Hepatocyte (in vitro differentiated cells): Measurements from ENCODE around the gene GPATCH1. TPM values are rescaled to one million over a fixed set of nuclear protein-coding genes. Genes with fewer than 3 reads are reported as not detected.

ENCODE experiments used
- DNase-seq: peaks from one replicate; pipeline ENCODE4 v3.0.0-alpha.2; 2016; ENCODE audit warnings: low spot score
- H2AFZ ChIP-seq: fragments of 200-600 bp; sonication (generic); 2 replicates; pipeline ENCODE4 v1.6.0; 2016; ENCODE audit warnings: antibody characterized with exemption, mild to moderate bottlenecking
- H3K27ac ChIP-seq: fragments of 200-600 bp; sonication (generic); 2 replicates; pipeline ENCODE4 v1.5.1; 2016; ENCODE audit warnings: mild to moderate bottlenecking
- H3K27me3 ChIP-seq: fragments of 200-600 bp; sonication (generic); 2 replicates; pipeline ENCODE4 v1.6.1; 2016
- H3K36me3 ChIP-seq: fragments of 200-600 bp; sonication (generic); replicated peaks from 2 replicates; pipeline ENCODE4 v1.5.1; 2016; ENCODE audit warnings: low read depth; ENCODE audit not compliant: insufficient read depth
- H3K4me1 ChIP-seq: fragments of 200-600 bp; sonication (generic); 2 replicates; pipeline ENCODE4 v1.5.1; 2016; ENCODE audit warnings: mild to moderate bottlenecking, moderate library complexity; ENCODE audit not compliant: insufficient read depth
- H3K4me2 ChIP-seq: fragments of 200-600 bp; sonication (generic); 2 replicates; pipeline ENCODE4 v1.6.0; 2016
- H3K4me3 ChIP-seq: fragments of 200-600 bp; sonication (generic); 2 replicates; pipeline ENCODE4 v1.5.1; 2016; ENCODE audit warnings: mild to moderate bottlenecking
- H3K79me2 ChIP-seq: fragments of 200-600 bp; sonication (generic); 2 replicates; pipeline ENCODE4 v1.6.0; 2017; ENCODE audit warnings: mild to moderate bottlenecking
- H3K9me2 ChIP-seq: fragments of 200-600 bp; sonication (generic); replicated peaks from 2 replicates; pipeline ENCODE4 v1.6.0; 2017; ENCODE audit warnings: mild to moderate bottlenecking; ENCODE audit not compliant: insufficient read depth
- H3K9me3 ChIP-seq: fragments of 200-600 bp; sonication (generic); 2 replicates; pipeline ENCODE4 v1.5.1; 2016; ENCODE audit warnings: low read depth, mild to moderate bottlenecking
- H4K20me1 ChIP-seq: fragments of 200-600 bp; sonication (generic); 2 replicates; pipeline ENCODE4 v1.6.0; 2016; ENCODE audit warnings: mild to moderate bottlenecking; ENCODE audit not compliant: insufficient read depth, poor library complexity, severe bottlenecking
- EZH2 ChIP-seq: fragments of 200-600 bp; sonication (generic); IDR thresholded peaks from 2 replicates; pipeline ENCODE4 v1.6.1; 2016; ENCODE audit warnings: antibody characterized with exemption, mild to moderate bottlenecking, borderline replicate concordance
- EZH2phosphoT487 ChIP-seq: fragments of 200-600 bp; sonication (generic); IDR thresholded peaks from one replicate; pipeline ENCODE4 v1.6.1; 2018; ENCODE audit warnings: antibody characterized with exemption, mild to moderate bottlenecking, low read depth, moderate library complexity; ENCODE audit not compliant: unreplicated experiment, severe bottlenecking
- WGBS: methylation state at CpG from one replicate; pipeline ENCODE4 v1.1.6; 2016; ENCODE audit warnings: low lambda C conversion rate; ENCODE audit errors: missing lambda C conversion rate; 5-methylcytosine and 5-hydroxymethylcytosine counted together
- polyA plus RNA-seq: library from polyadenylated mRNA; unstranded; fragments of >200 nt; fragmentation: Nextera tagmentation; extraction: Ambion mirVana; gene quantifications from 2 replicates; pipeline ENCODE4 v1.2.1, GENCODE V29; 2016
- total RNA-seq: library from RNA; depleted of rRNA; stranded (reverse); fragments of >200 nt; gene quantifications from 2 replicates; pipeline ENCODE4 v1.2.3, GENCODE V29; 2014
- TF ChIP-seq, protein P1 (sequence below): fragments of 200-600 bp; sonication (generic); IDR thresholded peaks from 2 replicates; pipeline ENCODE4 v1.5.1; 2016; ENCODE audit warnings: antibody characterized with exemption, mild to moderate bottlenecking; ENCODE audit not compliant: poor library complexity

GPATCH1 gene
- total and polyA plus RNA-seq, 2 experiments from 2014 or later = 6.8 to 14.5 TPM

DNA sequence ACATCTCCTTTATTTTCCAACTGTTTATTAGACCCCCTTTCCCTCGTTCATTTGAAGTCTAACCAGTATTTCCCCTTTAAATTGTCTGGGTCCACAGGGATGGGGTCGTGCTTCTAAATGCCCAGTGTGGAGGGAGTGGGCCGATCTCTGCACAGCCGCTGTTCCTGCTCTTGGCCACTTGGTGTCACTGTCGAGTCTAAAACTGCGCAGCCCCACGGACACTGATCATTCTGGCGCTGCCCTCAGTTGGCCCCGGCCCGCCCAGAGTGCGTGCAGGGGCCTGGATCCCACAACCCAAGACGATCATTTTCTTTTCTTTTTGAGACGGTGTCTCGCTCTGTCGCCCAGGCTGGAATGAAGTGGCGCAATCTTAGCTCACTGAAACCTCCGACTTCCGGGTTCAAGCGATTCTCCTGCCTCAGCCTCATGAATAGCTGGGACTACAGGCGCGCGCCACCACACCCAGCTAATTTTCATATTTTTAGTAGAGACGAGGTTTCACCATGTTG, 63.0 kb downstream of the GPATCH1 start:
- Histone ChIP-seq H3K9me3 (no peaks in the 10 kb centered on the region), H3K79me2 (no peaks in the 10 kb centered on the region), H3K27me3 (no peaks in the 10 kb centered on the region), H3K9me2 (no peaks in the 10 kb centered on the region), H3K36me3 (no peaks in the 10 kb centered on the region), H3K4me3 (no peak overlapping the region), H4K20me1 (no peaks in the 10 kb centered on the region), H3K4me2 (peak overlapping the region; percentile 61), H3K27ac (no peak overlapping the region), H3K4me1 (no peaks in the 10 kb centered on the region), H2AFZ (no peak overlapping the region)
- DNase-seq = peak; percentile 77
- TF ChIP-seq, protein P1, sequence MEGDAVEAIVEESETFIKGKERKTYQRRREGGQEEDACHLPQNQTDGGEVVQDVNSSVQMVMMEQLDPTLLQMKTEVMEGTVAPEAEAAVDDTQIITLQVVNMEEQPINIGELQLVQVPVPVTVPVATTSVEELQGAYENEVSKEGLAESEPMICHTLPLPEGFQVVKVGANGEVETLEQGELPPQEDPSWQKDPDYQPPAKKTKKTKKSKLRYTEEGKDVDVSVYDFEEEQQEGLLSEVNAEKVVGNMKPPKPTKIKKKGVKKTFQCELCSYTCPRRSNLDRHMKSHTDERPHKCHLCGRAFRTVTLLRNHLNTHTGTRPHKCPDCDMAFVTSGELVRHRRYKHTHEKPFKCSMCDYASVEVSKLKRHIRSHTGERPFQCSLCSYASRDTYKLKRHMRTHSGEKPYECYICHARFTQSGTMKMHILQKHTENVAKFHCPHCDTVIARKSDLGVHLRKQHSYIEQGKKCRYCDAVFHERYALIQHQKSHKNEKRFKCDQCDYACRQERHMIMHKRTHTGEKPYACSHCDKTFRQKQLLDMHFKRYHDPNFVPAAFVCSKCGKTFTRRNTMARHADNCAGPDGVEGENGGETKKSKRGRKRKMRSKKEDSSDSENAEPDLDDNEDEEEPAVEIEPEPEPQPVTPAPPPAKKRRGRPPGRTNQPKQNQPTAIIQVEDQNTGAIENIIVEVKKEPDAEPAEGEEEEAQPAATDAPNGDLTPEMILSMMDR = peak; percentile 92
- TF ChIP-seq EZH2 = no peak
- 37% methylated on average over 23 of the region's 23 CpGs for WGBS

DNA sequence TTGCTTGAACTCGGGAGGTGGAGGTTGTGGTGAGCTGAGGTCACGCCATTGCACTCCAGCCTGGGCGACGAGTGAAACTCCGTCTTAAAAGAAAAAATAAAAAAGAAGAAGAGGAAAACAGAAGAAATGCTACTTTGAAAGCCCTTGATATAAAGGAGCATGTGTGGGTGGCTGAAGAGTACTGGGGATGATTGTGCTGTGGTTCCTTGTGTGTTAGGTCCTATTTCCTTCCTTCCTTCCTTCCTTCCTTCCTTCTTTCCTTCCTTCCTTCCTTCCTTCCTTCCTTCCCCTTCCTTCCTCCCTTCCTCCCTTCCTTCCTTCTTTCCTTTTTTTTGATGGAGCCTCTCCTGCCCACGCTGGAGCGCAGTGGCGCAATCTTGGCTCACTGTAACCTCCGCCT, 65.2 kb downstream of the GPATCH1 start:
- no peaks in the 10 kb centered on the region for H3K4me1 ChIP-seq
- no peaks in the 10 kb centered on the region for H3K36me3 ChIP-seq
- TF ChIP-seq, protein P1 = no peak
- TF ChIP-seq EZH2phosphoT487 (no peak), EZH2 (no peak)
- DNase-seq = no peak
- no peak overlapping the region for H2AFZ ChIP-seq
- no peaks in the 10 kb centered on the region for H4K20me1 ChIP-seq
- H3K9me2 ChIP-seq = no peaks in the 10 kb centered on the region
- no peaks in the 10 kb centered on the region for H3K79me2 ChIP-seq
- H3K9me3 ChIP-seq = no peaks in the 10 kb centered on the region
- no peaks in the 10 kb centered on the region for H3K27me3 ChIP-seq
- no peak overlapping the region for H3K27ac ChIP-seq
- WGBS = 92% methylated on average over 9 of the region's 9 CpGs
- H3K4me3 ChIP-seq = no peak overlapping the region
- no peak overlapping the region for H3K4me2 ChIP-seq

DNA sequence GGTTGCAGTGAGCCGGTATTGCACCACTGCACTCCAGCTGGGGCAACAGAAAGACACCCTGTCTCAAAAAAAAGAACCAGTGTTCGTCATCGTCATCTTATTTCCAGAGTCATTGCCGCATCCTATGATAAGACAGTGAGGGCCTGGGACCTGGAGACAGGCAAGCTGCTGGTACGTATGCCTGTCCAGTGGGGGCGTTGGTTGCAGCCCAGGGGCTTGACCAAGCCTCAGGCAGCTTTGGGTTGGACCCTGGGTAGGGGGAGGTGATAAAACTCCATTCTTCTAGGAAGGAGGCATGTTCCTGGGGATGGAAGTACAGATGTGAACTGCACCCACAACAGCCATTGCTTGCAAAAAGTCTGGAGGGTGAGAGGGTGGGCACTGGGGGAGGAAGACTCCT, 66.6 kb downstream of the GPATCH1 start:
- H3K4me3 ChIP-seq = no peak overlapping the region
- no peak overlapping the region for H3K27ac ChIP-seq
- no peak for DNase-seq
- no peaks in the 10 kb centered on the region for H3K27me3 ChIP-seq
- TF ChIP-seq EZH2phosphoT487 (no peak), EZH2 (no peak)
- TF ChIP-seq, protein P1 = no peak
- H3K9me3 ChIP-seq = no peaks in the 10 kb centered on the region
- H4K20me1 ChIP-seq = no peaks in the 10 kb centered on the region
- H3K4me1 ChIP-seq = no peaks in the 10 kb centered on the region
- 93% methylated on average over 6 of the region's 6 CpGs for WGBS
- H3K4me2 ChIP-seq = no peak overlapping the region
- no peaks in the 10 kb centered on the region for H3K79me2 ChIP-seq
- H3K36me3 ChIP-seq = no peaks in the 10 kb centered on the region
- H2AFZ ChIP-seq = no peak overlapping the region
- no peaks in the 10 kb centered on the region for H3K9me2 ChIP-seq
